Neutrophil (primary cell): Measurements from ENCODE around the gene STK25.

Experiments used
- H3K27ac ChIP-seq: fragments of 200-600 bp; sonication (generic); 2 replicates; pipeline ENCODE4 v1.5.1; 2016; ENCODE audit warnings: mild to moderate bottlenecking, moderate library complexity
- H3K27me3 ChIP-seq: fragments of 200-600 bp; sonication (generic); 2 replicates; pipeline ENCODE4 v1.6.0; 2016; ENCODE audit warnings: mild to moderate bottlenecking
- H3K36me3 ChIP-seq: fragments of 200-600 bp; sonication (generic); 2 replicates; pipeline ENCODE4 v1.5.1; 2017
- H3K4me1 ChIP-seq, 2 experiments: fragments of 200-600 bp in 1 of 2; sonication (generic) in 1 of 2; 1 replicate in 1 of 2; 2 replicates in 1 of 2; pipeline versions ENCODE4 v1.5.1 to v1.6.1; 2013 to 2016; ENCODE audit warnings: low read depth in 1 of 2, low read length in 1 of 2, mild to moderate bottlenecking in 1 of 2, moderate library complexity in 1 of 2; ENCODE audit not compliant: control insufficient read depth in 1 of 2, insufficient read depth in 1 of 2
- H3K4me3 ChIP-seq, 2 experiments: fragments of 200-600 bp in 1 of 2; sonication (generic) in 1 of 2; 1 replicate in 1 of 2; 2 replicates in 1 of 2; pipeline ENCODE4 v1.5.1; 2013 to 2016; ENCODE audit warnings: low read depth in 1 of 2, low read length in 1 of 2, mild to moderate bottlenecking in 1 of 2, moderate library complexity in 1 of 2
- H3K9me3 ChIP-seq: fragments of 200-600 bp; sonication (generic); 2 replicates; pipeline ENCODE4 v1.5.1; 2016
- TF ChIP-seq, protein P1 (sequence below): fragments of 200-600 bp; sonication (generic); IDR thresholded peaks from 2 replicates; pipeline ENCODE4 v1.5.1; 2016; ENCODE audit warnings: antibody characterized with exemption

The STK25 gene

DNA sequence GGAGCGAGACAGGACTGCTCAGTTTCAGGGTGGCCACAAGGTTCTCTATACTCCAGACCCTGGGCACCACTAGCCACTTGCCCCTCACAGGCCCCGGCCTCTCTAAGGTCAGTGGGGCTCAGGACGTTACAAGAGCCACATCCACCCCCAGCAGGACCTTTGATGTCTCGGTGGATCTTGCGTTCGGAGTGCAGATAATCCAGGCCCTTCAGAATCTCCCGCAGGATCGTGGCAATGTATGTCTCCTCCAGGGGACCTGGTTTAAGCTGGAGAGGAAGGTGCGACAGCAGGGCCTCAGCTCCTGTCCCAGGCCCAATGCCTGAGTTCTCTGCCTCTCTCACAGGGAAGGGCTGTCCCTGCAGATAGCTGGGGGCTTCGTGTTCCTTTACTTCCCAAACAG lies 8.4 kb downstream of the STK25 start:
- TF ChIP-seq, protein P1, sequence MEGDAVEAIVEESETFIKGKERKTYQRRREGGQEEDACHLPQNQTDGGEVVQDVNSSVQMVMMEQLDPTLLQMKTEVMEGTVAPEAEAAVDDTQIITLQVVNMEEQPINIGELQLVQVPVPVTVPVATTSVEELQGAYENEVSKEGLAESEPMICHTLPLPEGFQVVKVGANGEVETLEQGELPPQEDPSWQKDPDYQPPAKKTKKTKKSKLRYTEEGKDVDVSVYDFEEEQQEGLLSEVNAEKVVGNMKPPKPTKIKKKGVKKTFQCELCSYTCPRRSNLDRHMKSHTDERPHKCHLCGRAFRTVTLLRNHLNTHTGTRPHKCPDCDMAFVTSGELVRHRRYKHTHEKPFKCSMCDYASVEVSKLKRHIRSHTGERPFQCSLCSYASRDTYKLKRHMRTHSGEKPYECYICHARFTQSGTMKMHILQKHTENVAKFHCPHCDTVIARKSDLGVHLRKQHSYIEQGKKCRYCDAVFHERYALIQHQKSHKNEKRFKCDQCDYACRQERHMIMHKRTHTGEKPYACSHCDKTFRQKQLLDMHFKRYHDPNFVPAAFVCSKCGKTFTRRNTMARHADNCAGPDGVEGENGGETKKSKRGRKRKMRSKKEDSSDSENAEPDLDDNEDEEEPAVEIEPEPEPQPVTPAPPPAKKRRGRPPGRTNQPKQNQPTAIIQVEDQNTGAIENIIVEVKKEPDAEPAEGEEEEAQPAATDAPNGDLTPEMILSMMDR = no peak
- Histone ChIP-seq H3K9me3 (no peaks in the 10 kb centered on the region), H3K36me3 (peaks cover 56% of the 10 kb centered on the region)

DNA sequence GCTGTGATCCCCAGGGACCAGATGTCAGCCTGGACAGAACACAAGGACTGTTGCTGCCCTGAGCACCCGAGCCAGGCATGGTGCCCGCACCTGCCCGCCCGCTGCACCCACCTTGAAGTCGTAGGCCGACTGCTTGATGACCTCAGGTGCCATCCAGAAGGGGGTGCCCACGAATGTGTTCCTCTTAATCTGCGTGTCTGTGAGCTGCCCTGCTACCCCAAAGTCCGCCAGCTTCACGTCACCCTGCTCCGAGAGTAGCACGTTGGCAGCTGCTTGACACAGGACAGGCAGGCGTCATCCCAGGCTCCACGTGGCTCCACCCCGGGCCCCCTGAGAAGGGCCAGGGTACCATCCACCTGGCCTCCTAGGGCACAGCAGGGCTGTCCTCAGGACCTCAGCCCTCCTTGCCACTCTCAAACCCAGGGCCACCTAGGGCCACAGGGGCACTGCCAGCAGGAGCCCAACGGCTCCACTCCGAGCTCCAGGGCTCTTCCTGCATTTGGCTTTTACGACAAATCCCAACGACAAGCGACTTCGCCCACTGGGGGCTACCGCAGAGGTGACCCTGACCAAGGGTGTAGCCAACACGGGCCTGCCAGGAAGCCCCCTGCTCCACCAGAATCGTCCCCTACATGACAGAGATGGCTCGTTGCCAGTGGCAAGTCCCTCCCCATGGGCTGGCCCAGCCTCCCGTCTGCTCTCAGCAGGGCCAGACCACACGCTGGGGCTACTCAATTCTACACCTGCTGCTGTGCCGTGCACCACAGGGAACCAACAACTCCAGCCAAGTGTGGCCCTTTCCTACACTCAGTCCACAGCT lies 9.0 kb downstream of the STK25 start:
- Histone ChIP-seq H3K4me1 (no peaks in the 10 kb centered on the region), H3K27ac (no peak overlapping the region), H3K9me3 (no peaks in the 10 kb centered on the region), H3K27me3 (no peaks in the 10 kb centered on the region), H3K36me3 (peaks cover 62% of the 10 kb centered on the region), H3K4me3 (no peak overlapping the region)
- TF ChIP-seq, protein P1 = no peak

More for the DNA sequence above, 8.4 kb downstream of the STK25 start:
- Histone ChIP-seq H3K4me1 (no peaks in the 10 kb centered on the region), H3K27ac (no peak overlapping the region), H3K4me3 (no peak overlapping the region), H3K27me3 (no peaks in the 10 kb centered on the region)

DNA sequence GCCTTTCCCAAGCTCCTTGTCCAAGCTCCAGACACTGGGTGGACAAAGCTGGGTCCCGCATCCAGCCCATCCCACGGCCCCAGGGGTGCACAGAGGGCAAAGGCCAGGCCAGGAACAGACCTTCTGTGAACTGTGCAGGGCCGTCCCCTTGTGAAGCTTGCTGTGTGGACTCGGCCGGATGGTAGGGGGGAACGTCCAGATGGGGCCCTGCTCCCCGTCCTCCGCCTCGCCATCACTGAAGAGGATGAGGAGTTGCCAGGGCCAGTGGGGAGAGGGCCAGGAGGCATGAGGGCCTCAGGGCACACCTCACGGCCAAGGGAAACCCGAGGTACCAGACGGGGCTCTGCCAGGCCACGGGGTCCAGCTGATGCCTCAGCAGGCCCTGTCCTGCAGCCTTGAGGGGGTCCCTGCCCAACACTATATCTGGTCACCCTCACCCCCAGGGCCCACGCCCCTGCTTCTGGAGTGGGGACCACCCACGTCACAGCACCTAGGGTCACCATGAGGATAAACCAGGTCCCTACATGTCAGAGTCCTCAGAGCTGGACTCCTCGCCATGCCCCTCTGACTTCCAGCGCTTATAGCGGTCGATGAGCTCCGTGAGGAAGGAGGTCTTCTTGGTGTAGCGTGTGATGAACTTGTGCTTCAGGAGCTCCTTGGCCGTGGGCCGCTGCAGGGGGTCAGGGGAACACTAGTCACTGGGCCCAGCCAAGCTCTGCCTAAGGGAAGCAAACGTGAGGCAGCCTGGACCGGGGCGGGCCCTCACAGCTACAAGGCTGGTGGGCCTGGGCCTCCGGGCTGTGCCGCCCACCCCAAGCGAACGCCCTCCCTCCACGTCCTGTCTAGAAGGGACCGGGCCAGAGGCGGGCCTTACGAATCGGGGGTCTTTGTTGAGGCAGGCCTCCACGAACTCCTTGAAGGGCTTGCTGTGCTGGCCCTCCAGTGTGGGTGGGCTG lies 10.0 kb downstream of the STK25 start:
- Histone ChIP-seq H3K9me3 (no peaks in the 10 kb centered on the region), H3K27me3 (no peaks in the 10 kb centered on the region), H3K36me3 (peaks cover 71% of the 10 kb centered on the region), H3K4me1 (no peaks in the 10 kb centered on the region), H3K4me3 (no peak overlapping the region), H3K27ac (no peak overlapping the region)
- TF ChIP-seq, protein P1 = no peak

DNA sequence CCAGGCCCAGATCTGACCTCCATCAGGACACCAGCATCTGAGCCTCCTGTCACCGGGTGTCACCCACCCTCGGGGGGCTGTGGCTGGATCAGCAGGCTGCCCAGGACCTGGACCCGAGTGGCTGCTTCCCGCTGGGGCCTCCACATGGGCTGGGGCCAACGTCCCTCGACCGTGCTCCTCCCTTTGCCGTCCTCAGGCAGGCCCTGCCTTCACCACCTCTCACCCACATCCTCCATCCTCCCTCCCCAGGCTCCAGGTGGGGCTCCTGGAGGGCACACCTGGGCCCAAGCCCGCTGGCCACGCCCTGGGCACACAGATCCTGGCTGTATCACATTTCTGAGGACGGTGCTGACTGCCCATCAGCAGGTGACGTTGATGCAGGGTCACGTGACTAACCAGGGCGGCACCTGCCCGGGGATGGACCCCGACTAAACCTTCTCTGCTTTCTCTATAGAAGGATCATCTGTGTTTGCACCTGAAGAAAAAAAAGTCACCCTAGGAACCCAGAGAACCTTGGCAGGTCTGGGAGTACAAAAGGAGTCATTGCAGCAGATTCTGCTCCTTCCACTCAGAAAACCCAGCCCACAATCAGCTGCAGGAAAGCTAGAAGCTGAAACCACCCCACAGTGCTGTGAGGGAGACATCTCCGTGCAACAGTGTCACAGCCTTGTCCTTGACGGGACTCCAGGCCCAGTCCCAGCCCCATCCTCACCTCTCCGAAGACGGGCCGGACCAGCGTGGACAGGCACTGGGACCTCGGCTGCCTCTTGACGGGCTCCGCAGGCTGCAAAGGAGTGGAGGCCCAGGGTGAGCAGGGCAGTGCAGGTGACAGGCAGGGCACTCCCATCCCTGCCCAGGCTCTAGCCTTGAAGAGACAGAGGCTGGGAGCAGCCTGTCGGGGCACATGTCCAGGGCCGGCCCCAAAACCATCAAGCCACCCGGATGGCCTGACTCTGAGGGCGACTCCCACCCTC lies 11.2 kb downstream of the STK25 start:
- H3K9me3 ChIP-seq = no peaks in the 10 kb centered on the region
- H3K27me3 ChIP-seq = no peaks in the 10 kb centered on the region
- no peak overlapping the region for H3K4me3 ChIP-seq
- TF ChIP-seq, protein P1 = no peak
- peaks cover 75% of the 10 kb centered on the region for H3K36me3 ChIP-seq
- no peaks in the 10 kb centered on the region for H3K4me1 ChIP-seq
- H3K27ac ChIP-seq = no peak overlapping the region
